RPMI7951 (cell line): ENCODE data around the gene CACNB4. TPM values are rescaled to one million over a fixed set of nuclear protein-coding genes. Genes with fewer than 3 reads are reported as not detected.
"Not testable (repeated sequence)": the region's sequence is repeated elsewhere in the genome, so short reads cannot be mapped to it uniquely, and the experiment has no call there.

Experiments used
- DNase-seq: peaks from one replicate; pipeline ENCODE4 v3.0.0-alpha.2; 2012; ENCODE audit warnings: low read depth
- total RNA-seq: library from RNA; depleted of rRNA; stranded (reverse); fragments of >200 nt; shearing (Covaris generic); gene quantifications from 2 replicates; pipeline ENCODE4 v1.2.3, GENCODE V29; 2014

Gene CACNB4
- total RNA-seq, 1 experiment from 2014 or later, result 0.12 TPM

- no peak for DNase-seq
Measured at GRCh38 chr2:151905963-151906632, 192.7 kb downstream of the CACNB4 start.

- no peak for DNase-seq
Measured at GRCh38 chr2:151904807-151905206, 194.0 kb downstream of the CACNB4 start.

GRCh38 chr2:151904021-151904420 lies 194.8 kb downstream of the CACNB4 start:
- no peak for DNase-seq

- no peak for DNase-seq
Measured at GRCh38 chr2:151902829-151903228, 196.0 kb downstream of the CACNB4 start.

- no peak for DNase-seq
Measured at GRCh38 chr2:151900331-151900730, 198.5 kb downstream of the CACNB4 start.

- DNase-seq, result no peak
Measured at GRCh38 chr2:151899156-151899555, 199.7 kb downstream of the CACNB4 start.

- DNase-seq, result no peak
Measured at GRCh38 chr2:151891566-151892194, 207.2 kb downstream of the CACNB4 start.

- DNase-seq, result no peak
Measured at GRCh38 chr2:151887164-151887563, 211.7 kb downstream of the CACNB4 start.

GRCh38 chr2:151886241-151886640 lies 212.6 kb downstream of the CACNB4 start:
- DNase-seq, result no peak

- DNase-seq, result no peak
Measured at GRCh38 chr2:151882786-151883445, 215.9 kb downstream of the CACNB4 start.

- no peak for DNase-seq
Measured at GRCh38 chr2:151881342-151881741, 217.5 kb downstream of the CACNB4 start.

- no peak for DNase-seq
Measured at GRCh38 chr2:151880586-151880985, 218.3 kb downstream of the CACNB4 start.

- DNase-seq, result peak; percentile 20
Measured at GRCh38 chr2:151878655-151879563, 219.9 kb downstream of the CACNB4 start.

GRCh38 chr2:151878204-151878603 lies 220.6 kb downstream of the CACNB4 start:
- no peak for DNase-seq

- DNase-seq, result not testable (repeated sequence)
Measured at GRCh38 chr2:151875631-151876030, 223.2 kb downstream of the CACNB4 start.

GRCh38 chr2:151872463-151872862 lies 226.4 kb downstream of the CACNB4 start:
- no peak for DNase-seq

- no peak for DNase-seq
Measured at GRCh38 chr2:151869291-151869690, 229.6 kb downstream of the CACNB4 start.

GRCh38 chr2:151862700-151863099 lies 236.1 kb downstream of the CACNB4 start:
- no peak for DNase-seq

GRCh38 chr2:151861174-151861573 lies 237.7 kb downstream of the CACNB4 start:
- no peak for DNase-seq

GRCh38 chr2:151860613-151861146 lies 238.2 kb downstream of the CACNB4 start:
- DNase-seq, result no peak

GRCh38 chr2:151860210-151860609 lies 238.6 kb downstream of the CACNB4 start:
- no peak for DNase-seq

- no peak for DNase-seq
Measured at GRCh38 chr2:151857650-151858049, 241.2 kb downstream of the CACNB4 start.
